Heart left ventricle (tissue), 13 donors: ENCODE data around the gene MRPL49.

Experiments used
- CTCF ChIP-seq, 12 donors: fragments of 200-600 bp; sonication (generic) in 4 of 12; IDR thresholded peaks; one replicate each; pipeline versions ENCODE4 v1.5.0 to v1.8.0; 2018 to 2022; ENCODE audit warnings: antibody characterized with exemption in 12 of 12, mild to moderate bottlenecking in 5 of 12
- POLR2A ChIP-seq, 2 donors: fragments of 450-650 bp; IDR thresholded peaks; one replicate each; pipeline ENCODE4 v1.6.1; 2017; ENCODE audit warnings: antibody characterized with exemption in 2 of 2, mild to moderate bottlenecking in 2 of 2, moderate library complexity in 2 of 2
- donor health status: ischemic (EF 13 %, LVEDD 7.1; RV severe dilation, severe dysfunction).
- donor health status: DM: no; HTN: yes; CAD: no.
- donor health status: DM: no; HTN: no; CAD: no.
- donor health status: ischemic (EF 25% LVEDD 6.9; RV normal size, moderate dysfunction).
- donor health status: ischemic (EF 25% LVEDD 5.7; RV mildly dilated, moderate dysfunction).
- donor health status: ischemic (EF 35%, LVEDD 5.7; RV mildly dilated, moderate dysfunction).
- donor health status: nonischemic (EF 11% LVEDD 7.7; RV severe dilation, severe dysfunction).
- donor health status: DM: yes; HTN: yes; CAD: no.
- donor health status: PGD.
- donor health status: ischemic (EF 29% LVEDD 5.4; RV normal size, mild dysfunction).
- donor health status: nonischemic (EF 23%, LVEDD 6.1; RV moderate dilation, normal function).

GRCh38 chr11:65100674-65101350, 21.3 kb upstream of the MRPL49 start:
- no peak for TF ChIP-seq CTCF (IDR thresholded peaks at IDR 0.05)
- no peak for TF ChIP-seq POLR2A (IDR thresholded peaks at IDR 0.05)
